ENCODE data around the gene COQ7.

Gene COQ7

GRCh38 chr16:19067349-19068236, at the start of gene COQ7:
TSS of gene COQ7 (plus strand) at chr16:19067614. CDS start at chr16:19067665, 51 bp downstream.
- peak; percentile 98 for DNase-seq

- DNase-seq = no peak
Measured at GRCh38 chr16:19020689-19021088, 46.7 kb upstream of the COQ7 start.

GRCh38 chr16:19021747-19022146, 45.7 kb upstream of the COQ7 start:
- no peak for DNase-seq

- no peak for DNase-seq
Measured at GRCh38 chr16:19027416-19027815, 40.0 kb upstream of the COQ7 start.

- no peak for DNase-seq
Measured at GRCh38 chr16:19029980-19030379, 37.4 kb upstream of the COQ7 start.

GRCh38 chr16:19031738-19032137, 35.7 kb upstream of the COQ7 start:
- no peak for DNase-seq

GRCh38 chr16:19033761-19034160, 33.7 kb upstream of the COQ7 start:
- peak; percentile 7 for DNase-seq

- DNase-seq = no peak
Measured at GRCh38 chr16:19040400-19040799, 27.0 kb upstream of the COQ7 start.

GRCh38 chr16:19044769-19045168, 22.6 kb upstream of the COQ7 start:
- no peak for DNase-seq

GRCh38 chr16:19046062-19046461, 21.4 kb upstream of the COQ7 start:
- DNase-seq = no peak

- no peak for DNase-seq
Measured at GRCh38 chr16:19062706-19063105, 4.7 kb upstream of the COQ7 start.

- no peak for DNase-seq
Measured at GRCh38 chr16:19066988-19067348, 446 bp upstream of the COQ7 start.

GRCh38 chr16:19068237-19068815, 912 bp downstream of the COQ7 start:
- no peak for DNase-seq

GRCh38 chr16:19071811-19072777, 4.7 kb downstream of the COQ7 start:
- DNase-seq = peak; percentile 31

GRCh38 chr16:19073344-19073743, 5.9 kb downstream of the COQ7 start:
- DNase-seq = no peak

GRCh38 chr16:19073863-19074262, 6.4 kb downstream of the COQ7 start:
- no peak for DNase-seq

GRCh38 chr16:19075511-19075910, 8.1 kb downstream of the COQ7 start:
- DNase-seq = no peak

- no peak for DNase-seq
Measured at GRCh38 chr16:19077879-19078278, 10.5 kb downstream of the COQ7 start.

- DNase-seq = no peak
Measured at GRCh38 chr16:19083670-19084069, 16.3 kb downstream of the COQ7 start.

- DNase-seq = no peak
Measured at GRCh38 chr16:19084139-19084538, 16.7 kb downstream of the COQ7 start.

GRCh38 chr16:19084879-19085278, 17.5 kb downstream of the COQ7 start:
- DNase-seq = no peak

GRCh38 chr16:19085679-19086200, 18.3 kb downstream of the COQ7 start:
- no peak for DNase-seq
